H1 (cell line): ENCODE results near the gene MANBA. TPM values are rescaled to one million over a fixed set of nuclear protein-coding genes. Genes with fewer than 3 reads are reported as not detected.

Experiments
- CTCF ChIA-PET: fragments of 300-600 bp; sonication (Branson Sonifier 250); formaldehyde crosslinking; loops from one replicate; lab custom pipeline; 2021; ENCODE audit not compliant: partially characterized antibody; lab: Charles Lee
- POLR2A ChIA-PET: fragments of 300-600 bp; sonication (Branson Sonifier 250); formaldehyde crosslinking; loops from one replicate; lab custom pipeline; 2021; ENCODE audit warnings: inconsistent platforms; ENCODE audit not compliant: partially characterized antibody; lab: Charles Lee
- DNase-seq, 2 experiments: peaks; one replicate each; pipeline versions ENCODE4 v3.0.0 to v3.0.0-alpha.2; 2010 to 2022; ENCODE audit warnings: low spot score in 2 of 2, low read depth in 1 of 2, mixed read lengths in 1 of 2
- FAIRE-seq: peaks from 2 replicates; lab custom pipeline; 2011; peaks lifted over from hg19 to GRCh38; lab: Jason Lieb, UNC
- H2AFZ ChIP-seq: 2 replicates; pipeline ENCODE4 v1.8.1; 2012; ENCODE audit warnings: low read length, inconsistent platforms
- H2AK5ac ChIP-seq: 2 replicates; pipeline ENCODE4 v1.6.1; 2013; ENCODE audit warnings: low read depth, low read length
- H2BK120ac ChIP-seq: replicated peaks from 2 replicates; pipeline ENCODE3; 2013; ENCODE audit warnings: low read depth, low read length, inconsistent platforms
- H2BK12ac ChIP-seq: 2 replicates; pipeline ENCODE4 v1.6.1; 2013; ENCODE audit warnings: low read depth, low read length
- H2BK15ac ChIP-seq: 2 replicates; pipeline ENCODE4 v1.6.1; 2013; ENCODE audit warnings: low read length
- H2BK20ac ChIP-seq: 2 replicates; pipeline ENCODE4 v1.6.1; 2013; ENCODE audit warnings: low read length
- H2BK5ac ChIP-seq: 2 replicates; pipeline ENCODE4 v1.6.1; 2013; ENCODE audit warnings: low read depth, low read length
- H3K14ac ChIP-seq: 2 replicates; pipeline ENCODE4 v1.6.1; 2013; ENCODE audit warnings: inconsistent platforms; ENCODE audit not compliant: insufficient read length
- H3K18ac ChIP-seq: 2 replicates; pipeline ENCODE4 v1.6.1; 2013; ENCODE audit warnings: low read length; ENCODE audit errors: extremely low read depth
- H3K23ac ChIP-seq: 2 replicates; pipeline ENCODE4 v1.6.1; 2013; ENCODE audit warnings: inconsistent platforms; ENCODE audit not compliant: insufficient read length
- H3K23me2 ChIP-seq: 2 replicates; pipeline ENCODE4 v1.6.1; 2013; ENCODE audit warnings: low read depth, low read length
- H3K27ac ChIP-seq: 2 replicates; pipeline ENCODE4 v1.6.1; 2011; ENCODE audit warnings: low read depth, low read length, inconsistent platforms
- H3K27me3 ChIP-seq, 4 experiments: replicated peaks in 1 of 4; 1 replicate in 1 of 4; 2 replicates in 3 of 4; pipeline versions ENCODE4 v1.6.1 to v1.8.1; 2011 to 2013; ENCODE audit warnings: low read length in 3 of 4, mild to moderate bottlenecking in 3 of 4, inconsistent platforms in 2 of 4, mixed read lengths in 2 of 4, moderate library complexity in 1 of 4; ENCODE audit not compliant: control insufficient read depth in 3 of 4, insufficient read depth in 3 of 4; ENCODE audit errors: extremely low read depth in 1 of 4
- H3K36me3 ChIP-seq, 4 experiments: 2 replicates each; pipeline versions ENCODE4 v1.6.1 to v1.8.1; 2011 to 2013; ENCODE audit warnings: mild to moderate bottlenecking in 4 of 4, low read length in 3 of 4, moderate library complexity in 2 of 4, control low read depth in 1 of 4, inconsistent platforms in 1 of 4; ENCODE audit not compliant: insufficient read depth in 4 of 4, control insufficient read depth in 2 of 4
- H3K4ac ChIP-seq: replicated peaks from 2 replicates; pipeline ENCODE3; 2013; ENCODE audit warnings: low read length, low read depth, mixed read lengths, inconsistent platforms; ENCODE audit not compliant: insufficient read length
- H3K4me1 ChIP-seq, 4 experiments: replicated peaks in 1 of 4; 1 replicate in 1 of 4; 2 replicates in 3 of 4; pipeline versions ENCODE4 v1.6.1 to v1.8.1; 2011 to 2013; ENCODE audit warnings: low read length in 3 of 4, inconsistent platforms in 2 of 4, mixed read lengths in 1 of 4; ENCODE audit not compliant: insufficient read depth in 4 of 4, control insufficient read depth in 3 of 4
- H3K4me2 ChIP-seq, 2 experiments: 2 replicates each; pipeline versions ENCODE4 v1.6.1 to v1.8.1; 2011 to 2013; ENCODE audit warnings: low read depth in 2 of 2, low read length in 2 of 2, control low read depth in 1 of 2, inconsistent platforms in 1 of 2, mild to moderate bottlenecking in 1 of 2; ENCODE audit not compliant: insufficient read depth in 1 of 2
- H3K4me3 ChIP-seq, 4 experiments: fragments of 200-600, 300-600 bp in 1 of 4; sonication (generic), shearing (Covaris generic), sonication (Bioruptor Twin) in 1 of 4; 2 replicates each; pipeline versions ENCODE4 v1.5.1 to v1.8.1; 2011 to 2016; ENCODE audit warnings: low read length in 4 of 4, low read depth in 3 of 4, control low read depth in 2 of 4, inconsistent platforms in 2 of 4, mild to moderate bottlenecking in 2 of 4, mixed read lengths in 1 of 4, moderate library complexity in 1 of 4; ENCODE audit not compliant: insufficient read depth in 2 of 4; ENCODE audit errors: extremely low read depth in 1 of 4
- H3K56ac ChIP-seq: replicated peaks from 2 replicates; pipeline ENCODE3; 2013; ENCODE audit warnings: low read depth, mild to moderate bottlenecking, mixed read lengths, low read length, inconsistent platforms; ENCODE audit not compliant: insufficient read length
- H3K79me1 ChIP-seq: 2 replicates; pipeline ENCODE4 v1.6.1; 2013; ENCODE audit warnings: low read depth, low read length, control low read depth
- H3K79me2 ChIP-seq, 2 experiments: 2 replicates each; pipeline versions ENCODE4 v1.6.1 to v1.8.1; 2012 to 2013; ENCODE audit warnings: low read length in 2 of 2, mild to moderate bottlenecking in 2 of 2, inconsistent platforms in 1 of 2; ENCODE audit not compliant: insufficient read depth in 2 of 2, control insufficient read depth in 1 of 2
- H3K9ac ChIP-seq, 4 experiments: replicated peaks in 1 of 4; 1 replicate in 1 of 4; 2 replicates in 3 of 4; pipeline versions ENCODE4 v1.6.1 to v1.8.1; 2011 to 2013; ENCODE audit warnings: low read depth in 3 of 4, low read length in 3 of 4, control low read depth in 2 of 4, mild to moderate bottlenecking in 2 of 4, moderate library complexity in 2 of 4, inconsistent platforms in 1 of 4; ENCODE audit errors: extremely low read depth in 1 of 4
- H3K9me3 ChIP-seq, 2 experiments: 2 replicates each; pipeline versions ENCODE4 v1.6.1 to v1.8.1; 2012 to 2013; ENCODE audit warnings: mild to moderate bottlenecking in 2 of 2, moderate library complexity in 2 of 2, control low read depth in 1 of 2, inconsistent platforms in 1 of 2, low read depth in 1 of 2, low read length in 1 of 2, mixed read lengths in 1 of 2; ENCODE audit not compliant: insufficient read depth in 2 of 2
- H4K20me1 ChIP-seq, 2 experiments: replicated peaks in 1 of 2; 2 replicates each; pipeline versions ENCODE3 to v1.8.1; 2011 to 2013; ENCODE audit warnings: inconsistent platforms in 2 of 2, low read length in 2 of 2, mild to moderate bottlenecking in 1 of 2; ENCODE audit not compliant: insufficient read depth in 2 of 2, control insufficient read depth in 1 of 2
- H4K5ac ChIP-seq: 2 replicates; pipeline ENCODE4 v1.6.1; 2013; ENCODE audit warnings: low read length, low read depth, mixed read lengths, inconsistent platforms; ENCODE audit not compliant: insufficient read length
- H4K8ac ChIP-seq: 2 replicates; pipeline ENCODE4 v1.8.0; 2013; ENCODE audit warnings: mild to moderate bottlenecking, moderate library complexity, low read length, inconsistent platforms; ENCODE audit not compliant: insufficient read depth; ENCODE audit errors: extremely low read depth
- H4K91ac ChIP-seq: replicated peaks from 2 replicates; pipeline ENCODE3; 2013; ENCODE audit warnings: low read length, mixed read lengths, inconsistent platforms; ENCODE audit not compliant: insufficient read length
- E2F6 ChIP-seq: IDR thresholded peaks from 2 replicates; pipeline ENCODE4 v1.6.1; 2012; ENCODE audit warnings: inconsistent platforms
- GABPA ChIP-seq: IDR thresholded peaks from 2 replicates; pipeline ENCODE4 v1.6.1; 2011; ENCODE audit warnings: mild to moderate bottlenecking, low read length, moderate library complexity, borderline replicate concordance; ENCODE audit not compliant: insufficient read depth
- SAP30 ChIP-seq: fragments of 300-600 bp; sonication (generic); IDR thresholded peaks from 2 replicates; pipeline ENCODE4 v1.7.1; 2012; ENCODE audit warnings: low read length, moderate library complexity, mild to moderate bottlenecking, inconsistent platforms; ENCODE audit not compliant: insufficient read depth, insufficient replicate concordance
- TAF7 ChIP-seq: optimal IDR thresholded peaks from 2 replicates; pipeline ENCODE3; 2011; ENCODE audit warnings: low read depth, mild to moderate bottlenecking, inconsistent platforms, low read length, moderate library complexity, borderline replicate concordance
- WGBS, 2 experiments: shearing (Covaris generic) in 1 of 2; methylation state at CpG; one replicate each; pipeline versions ENCODE4 v1.1.6 to v1.1.7; 2013 to 2015; ENCODE audit warnings: low lambda C conversion rate in 2 of 2, mixed read lengths in 2 of 2, inconsistent platforms in 1 of 2, low coverage in 1 of 2, missing lambda C conversion rate in 1 of 2; ENCODE audit not compliant: insufficient replicate concordance in 2 of 2, insufficient coverage in 1 of 2, insufficient read length in 1 of 2; ENCODE audit errors: extremely low coverage in 1 of 2, missing lambda C conversion rate in 1 of 2; 5-methylcytosine and 5-hydroxymethylcytosine counted together
- polyA plus RNA-seq, 7 experiments: library from polyadenylated mRNA; depleted of rRNA in 3 of 7; stranded (reverse) in 5 of 7; unstranded in 2 of 7; fragments of >200 nt in 5 of 7; fragments of 200-250 nt in 2 of 7; gene quantifications; 1 replicate in 5 of 7; 2 replicates in 1 of 7; 4 replicates in 1 of 7; pipeline versions ENCODE4 v1.2.1 to v1.2.3, GENCODE V29; 2011 to 2013; ENCODE audit warnings: missing spikeins in 2 of 7, mixed read lengths in 2 of 7
- total RNA-seq: library from RNA; stranded (reverse); fragmentation: NEBNext Ultra II Directional; extraction: Animal tissue kit (Norgen Biotek cat#: 25700); gene quantifications from 2 replicates; pipeline ENCODE4 v1.2.1, GENCODE V29; 2021

The MANBA gene
- total and polyA plus RNA-seq, 2 of the 8 experiments (the other 6 are each of a cell fraction or from before 2014, with no cell fraction given): 22.9 to 27.8 TPM

GRCh38 chr4:102598762-102599374, 161.9 kb downstream of the MANBA start:
- CTCF ChIA-PET: interaction anchor here (0.5 to 2.1 kb wide), 6 partner anchors 10 to 398 kb away, joined by 3 to 12 read pairs (median 4); no protein-coding TSS in a partner anchor
- Histone ChIP-seq H3K36me3 (no peaks in the 10 kb centered on the region), H2BK120ac (no peak overlapping the region), H3K4me3 (no peak overlapping the region), H3K56ac (no peak overlapping the region), H3K18ac (no peak overlapping the region), H3K79me2 (no peaks in the 10 kb centered on the region), H3K23me2 (no peaks in the 10 kb centered on the region), H4K8ac (no peak overlapping the region), H2BK5ac (no peak overlapping the region), H3K27ac (no peak overlapping the region), H2BK15ac (no peak overlapping the region), H3K27me3 (no peaks in the 10 kb centered on the region), H3K14ac (no peak overlapping the region), H2BK20ac (no peak overlapping the region), H2AFZ (no peak overlapping the region), H2BK12ac (no peak overlapping the region), H3K9ac (no peak overlapping the region), H3K4me2 (no peak overlapping the region), H4K20me1 (peaks cover 0 to 2% of the 10 kb centered on the region in 2 experiments), H4K5ac (no peak overlapping the region), H2AK5ac (no peak overlapping the region), H4K91ac (no peak overlapping the region), H3K9me3 (no peaks in the 10 kb centered on the region), H3K4ac (no peak overlapping the region), H3K79me1 (no peaks in the 10 kb centered on the region), H3K23ac (no peak overlapping the region), H3K4me1 (no peaks in the 10 kb centered on the region)
- 86% methylated on average over 6 of the region's 6 CpGs; no CpG with 5 or more reads in 1 of the 2 experiments for WGBS, 2 experiments
- TF ChIP-seq GABPA: no peak
- no peak for TF ChIP-seq SAP30
- TF ChIP-seq TAF7: no peak
- TF ChIP-seq E2F6: no peak
- POLR2A ChIA-PET: no interaction called here
- DNase-seq (no peak), FAIRE-seq (no peak)
